Activated T-helper 2 cell treated with anti-CD3 and anti-CD28 coated beads, Interferon-gamma antibody, Interleukin-2, Interleukin-4, amounts not matched to agents 10 μg/mL and 5 μg/mL and 100 μg/mL, durations not matched to agents 14 hours and 24 hours and 36 hours (primary cell): ENCODE results near the gene MDFIC. TPM values are rescaled to one million over a fixed set of nuclear protein-coding genes. Genes with fewer than 3 reads are reported as not detected.

Source experiments
- DNase-seq: peaks from one replicate; pipeline ENCODE4 v3.0.0; 2021; ENCODE audit warnings: low spot score
- H3K27ac Mint-ChIP-seq: one replicate; pipeline ENCODE4 v1.8.0; 2021; ENCODE audit warnings: mixed read lengths
- H3K27me3 Mint-ChIP-seq: one replicate; pipeline ENCODE4 v1.8.0; 2021; ENCODE audit warnings: low read depth, mixed read lengths
- H3K36me3 Mint-ChIP-seq: one replicate; pipeline ENCODE4 v1.8.0; 2021; ENCODE audit warnings: low read depth, mixed read lengths
- H3K4me1 Mint-ChIP-seq: one replicate; pipeline ENCODE4 v1.8.0; 2021; ENCODE audit warnings: low read depth, mixed read lengths
- H3K4me3 Mint-ChIP-seq: one replicate; pipeline ENCODE4 v1.8.0; 2021; ENCODE audit warnings: low read depth, mild to moderate bottlenecking, moderate library complexity, mixed read lengths
- H3K9me3 Mint-ChIP-seq: one replicate; pipeline ENCODE4 v1.8.0; 2021; ENCODE audit warnings: mixed read lengths
- intact Hi-C: fragments of 100-400 bp; cut with micrococcal nuclease; formaldehyde crosslinking; loops from one replicate; pipeline ENCODE4 v1.15.1; 2023
- total RNA-seq: library from RNA; stranded (reverse); gene quantifications from 2 replicates; pipeline ENCODE4 v1.2.3, GENCODE V29; 2022

Gene MDFIC
- total RNA-seq, 1 donor from 2014 or later: 119 TPM

- no peak overlapping the region for H3K27ac Mint-ChIP-seq
- no peaks in the 10 kb centered on the region for H3K27me3 Mint-ChIP-seq
- peaks cover 58% of the 10 kb centered on the region for H3K4me1 Mint-ChIP-seq
- H3K9me3 Mint-ChIP-seq: no peaks in the 10 kb centered on the region
- DNase-seq: no peak
- H3K4me3 Mint-ChIP-seq: no peak overlapping the region
- peaks cover 87% of the 10 kb centered on the region for H3K36me3 Mint-ChIP-seq
- intact Hi-C loops: no loop called here
These were observed 21.6 kb downstream of the MDFIC start for GRCh38 chr7:114943530-114943929.

GRCh38 chr7:114943953-114944744 is 22.3 kb downstream of the MDFIC start:
- peaks cover 89% of the 10 kb centered on the region for H3K36me3 Mint-ChIP-seq
- DNase-seq: no peak
- H3K4me1 Mint-ChIP-seq: peaks cover 58% of the 10 kb centered on the region
- H3K27ac Mint-ChIP-seq: no peak overlapping the region
- no peaks in the 10 kb centered on the region for H3K9me3 Mint-ChIP-seq
- H3K4me3 Mint-ChIP-seq: no peak overlapping the region
- H3K27me3 Mint-ChIP-seq: no peaks in the 10 kb centered on the region
- intact Hi-C loops: no loop called here

- peaks cover 64% of the 10 kb centered on the region for H3K4me1 Mint-ChIP-seq
- H3K27ac Mint-ChIP-seq: no peak overlapping the region
- H3K27me3 Mint-ChIP-seq: no peaks in the 10 kb centered on the region
- H3K36me3 Mint-ChIP-seq: peaks cover 93% of the 10 kb centered on the region
- no peak overlapping the region for H3K4me3 Mint-ChIP-seq
- no peak for DNase-seq
- H3K9me3 Mint-ChIP-seq: no peaks in the 10 kb centered on the region
- intact Hi-C loops: no loop called here
These were observed 23.1 kb downstream of the MDFIC start for GRCh38 chr7:114944745-114945625.

GRCh38 chr7:114949231-114949630 is 27.3 kb downstream of the MDFIC start:
- Mint-ChIP-seq H3K27me3 (no peaks in the 10 kb centered on the region), H3K27ac (no peak overlapping the region), H3K4me3 (peak overlapping the region; percentile 43), H3K4me1 (peaks cover 49% of the 10 kb centered on the region), H3K36me3 (peaks cover 80% of the 10 kb centered on the region), H3K9me3 (no peaks in the 10 kb centered on the region)
- no peak for DNase-seq
- intact Hi-C loops: no loop called here

GRCh38 chr7:114952296-114952695 is 30.4 kb downstream of the MDFIC start:
- DNase-seq: no peak
- H3K27ac Mint-ChIP-seq: no peak overlapping the region
- H3K27me3 Mint-ChIP-seq: no peaks in the 10 kb centered on the region
- peaks cover 54% of the 10 kb centered on the region for H3K4me1 Mint-ChIP-seq
- intact Hi-C loops: no loop called here
- H3K36me3 Mint-ChIP-seq: peaks cover 76% of the 10 kb centered on the region
- no peak overlapping the region for H3K4me3 Mint-ChIP-seq
- no peaks in the 10 kb centered on the region for H3K9me3 Mint-ChIP-seq

GRCh38 chr7:114953724-114954123 is 31.8 kb downstream of the MDFIC start:
- no peaks in the 10 kb centered on the region for H3K9me3 Mint-ChIP-seq
- intact Hi-C loops: no loop called here
- DNase-seq: no peak
- peaks cover 45% of the 10 kb centered on the region for H3K4me1 Mint-ChIP-seq
- peaks cover 63% of the 10 kb centered on the region for H3K36me3 Mint-ChIP-seq
- H3K4me3 Mint-ChIP-seq: no peak overlapping the region
- no peaks in the 10 kb centered on the region for H3K27me3 Mint-ChIP-seq
- no peak overlapping the region for H3K27ac Mint-ChIP-seq

- intact Hi-C loops: no loop called here
- peaks cover 62% of the 10 kb centered on the region for H3K36me3 Mint-ChIP-seq
- no peak for DNase-seq
- H3K4me1 Mint-ChIP-seq: peaks cover 47% of the 10 kb centered on the region
- no peaks in the 10 kb centered on the region for H3K9me3 Mint-ChIP-seq
- no peak overlapping the region for H3K4me3 Mint-ChIP-seq
- no peak overlapping the region for H3K27ac Mint-ChIP-seq
- no peaks in the 10 kb centered on the region for H3K27me3 Mint-ChIP-seq
These were observed 34.8 kb downstream of the MDFIC start for GRCh38 chr7:114956702-114957101.

- no peak for DNase-seq
- Mint-ChIP-seq H3K4me3 (no peak overlapping the region), H3K4me1 (peaks cover 51% of the 10 kb centered on the region), H3K27me3 (no peaks in the 10 kb centered on the region), H3K27ac (no peak overlapping the region), H3K36me3 (peaks cover 64% of the 10 kb centered on the region), H3K9me3 (no peaks in the 10 kb centered on the region)
- intact Hi-C loops: no loop called here
These were observed 35.5 kb downstream of the MDFIC start for GRCh38 chr7:114957444-114957843.

GRCh38 chr7:114959931-114960330 is 38.0 kb downstream of the MDFIC start:
- DNase-seq: no peak
- Mint-ChIP-seq H3K4me3 (no peak overlapping the region), H3K4me1 (peaks cover 47% of the 10 kb centered on the region), H3K27me3 (no peaks in the 10 kb centered on the region), H3K36me3 (peaks cover 62% of the 10 kb centered on the region), H3K9me3 (no peaks in the 10 kb centered on the region), H3K27ac (peak overlapping the region; percentile 22)
- intact Hi-C loops: no loop called here

GRCh38 chr7:114962441-114962840 is 40.5 kb downstream of the MDFIC start:
- no peak for DNase-seq
- no peak overlapping the region for H3K4me3 Mint-ChIP-seq
- H3K4me1 Mint-ChIP-seq: peaks cover 48% of the 10 kb centered on the region
- H3K27me3 Mint-ChIP-seq: no peaks in the 10 kb centered on the region
- H3K36me3 Mint-ChIP-seq: peaks cover 65% of the 10 kb centered on the region
- intact Hi-C loops: no loop called here
- no peak overlapping the region for H3K27ac Mint-ChIP-seq
- no peaks in the 10 kb centered on the region for H3K9me3 Mint-ChIP-seq

- DNase-seq: no peak
- Mint-ChIP-seq H3K4me1 (peaks cover 47% of the 10 kb centered on the region), H3K9me3 (no peaks in the 10 kb centered on the region), H3K4me3 (no peak overlapping the region), H3K27ac (no peak overlapping the region), H3K36me3 (peaks cover 69% of the 10 kb centered on the region), H3K27me3 (no peaks in the 10 kb centered on the region)
- intact Hi-C loops: no loop called here
These were observed 44.3 kb downstream of the MDFIC start for GRCh38 chr7:114966156-114966555.

GRCh38 chr7:114969096-114969495 is 47.2 kb downstream of the MDFIC start:
- intact Hi-C loops: no loop called here
- H3K27me3 Mint-ChIP-seq: no peaks in the 10 kb centered on the region
- H3K4me1 Mint-ChIP-seq: peaks cover 50% of the 10 kb centered on the region
- no peak overlapping the region for H3K27ac Mint-ChIP-seq
- H3K9me3 Mint-ChIP-seq: no peaks in the 10 kb centered on the region
- H3K36me3 Mint-ChIP-seq: peaks cover 58% of the 10 kb centered on the region
- no peak overlapping the region for H3K4me3 Mint-ChIP-seq
- DNase-seq: no peak

- Mint-ChIP-seq H3K27me3 (no peaks in the 10 kb centered on the region), H3K4me3 (no peak overlapping the region), H3K27ac (no peak overlapping the region), H3K9me3 (no peaks in the 10 kb centered on the region), H3K36me3 (peaks cover 52% of the 10 kb centered on the region), H3K4me1 (peaks cover 52% of the 10 kb centered on the region)
- no peak for DNase-seq
- intact Hi-C loops: no loop called here
These were observed 48.4 kb downstream of the MDFIC start for GRCh38 chr7:114970308-114970707.
